Heart left ventricle (tissue), 13 donors: ENCODE measurements around the gene CCL17.

Experiments
- POLR2A ChIP-seq, 2 donors: fragments of 450-650 bp; IDR thresholded peaks; one replicate each; pipeline ENCODE4 v1.6.1; 2017; ENCODE audit warnings: antibody characterized with exemption in 2 of 2, mild to moderate bottlenecking in 2 of 2, moderate library complexity in 2 of 2
- TF ChIP-seq, protein P1 (sequence below), 12 donors: fragments of 200-600 bp; sonication (generic) in 4 of 12; IDR thresholded peaks; one replicate each; pipeline versions ENCODE4 v1.5.0 to v1.8.0; 2018 to 2022; ENCODE audit warnings: antibody characterized with exemption in 12 of 12, mild to moderate bottlenecking in 5 of 12
- donor health status: ischemic (EF 13 %, LVEDD 7.1; RV severe dilation, severe dysfunction).
- donor health status: DM: no; HTN: yes; CAD: no.
- donor health status: DM: no; HTN: no; CAD: no.
- donor health status: ischemic (EF 25% LVEDD 6.9; RV normal size, moderate dysfunction).
- donor health status: ischemic (EF 25% LVEDD 5.7; RV mildly dilated, moderate dysfunction).
- donor health status: ischemic (EF 35%, LVEDD 5.7; RV mildly dilated, moderate dysfunction).
- donor health status: nonischemic (EF 11% LVEDD 7.7; RV severe dilation, severe dysfunction).
- donor health status: DM: yes; HTN: yes; CAD: no.
- donor health status: PGD.
- donor health status: ischemic (EF 29% LVEDD 5.4; RV normal size, mild dysfunction).
- donor health status: nonischemic (EF 23%, LVEDD 6.1; RV moderate dilation, normal function).

DNA sequence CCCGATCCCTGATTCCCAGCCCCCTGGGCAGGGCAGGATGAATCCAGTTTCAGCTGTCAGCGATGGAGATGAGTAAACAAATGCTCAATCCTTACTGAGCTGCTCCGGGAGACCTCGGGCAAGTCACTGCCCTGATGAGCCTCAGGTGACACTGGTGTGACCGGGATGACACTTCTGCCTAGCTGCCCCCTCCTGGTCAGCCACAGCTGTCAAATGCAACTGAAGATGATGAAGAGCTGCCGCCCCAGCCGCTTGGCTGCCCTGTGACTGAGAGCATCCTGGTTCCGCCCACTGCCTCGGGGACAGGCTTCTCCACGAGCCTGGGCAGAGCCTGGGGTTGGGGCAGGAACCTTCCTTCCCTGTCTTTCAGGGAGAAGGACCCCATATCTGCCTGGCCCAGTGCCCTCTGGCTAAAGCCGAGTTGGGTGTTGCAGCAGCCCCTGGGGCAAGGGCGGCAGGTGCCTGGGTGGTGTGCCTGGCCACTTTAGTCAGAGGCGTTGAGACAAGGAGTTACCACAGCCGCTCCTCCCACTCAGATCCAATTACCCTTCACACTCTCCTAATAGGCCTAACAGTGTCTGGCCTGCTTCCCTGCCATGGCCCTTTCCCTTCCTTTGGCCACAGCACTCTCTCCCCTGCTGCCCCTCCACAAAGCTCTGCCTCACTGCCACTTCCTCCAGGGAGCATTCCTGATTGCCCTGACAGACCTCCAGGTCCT lies 5.5 kb downstream of the CCL17 start:
- TF ChIP-seq, protein P1, sequence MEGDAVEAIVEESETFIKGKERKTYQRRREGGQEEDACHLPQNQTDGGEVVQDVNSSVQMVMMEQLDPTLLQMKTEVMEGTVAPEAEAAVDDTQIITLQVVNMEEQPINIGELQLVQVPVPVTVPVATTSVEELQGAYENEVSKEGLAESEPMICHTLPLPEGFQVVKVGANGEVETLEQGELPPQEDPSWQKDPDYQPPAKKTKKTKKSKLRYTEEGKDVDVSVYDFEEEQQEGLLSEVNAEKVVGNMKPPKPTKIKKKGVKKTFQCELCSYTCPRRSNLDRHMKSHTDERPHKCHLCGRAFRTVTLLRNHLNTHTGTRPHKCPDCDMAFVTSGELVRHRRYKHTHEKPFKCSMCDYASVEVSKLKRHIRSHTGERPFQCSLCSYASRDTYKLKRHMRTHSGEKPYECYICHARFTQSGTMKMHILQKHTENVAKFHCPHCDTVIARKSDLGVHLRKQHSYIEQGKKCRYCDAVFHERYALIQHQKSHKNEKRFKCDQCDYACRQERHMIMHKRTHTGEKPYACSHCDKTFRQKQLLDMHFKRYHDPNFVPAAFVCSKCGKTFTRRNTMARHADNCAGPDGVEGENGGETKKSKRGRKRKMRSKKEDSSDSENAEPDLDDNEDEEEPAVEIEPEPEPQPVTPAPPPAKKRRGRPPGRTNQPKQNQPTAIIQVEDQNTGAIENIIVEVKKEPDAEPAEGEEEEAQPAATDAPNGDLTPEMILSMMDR (IDR thresholded peaks at IDR 0.05), result peak in 1 of 12 donors; percentile 8
- TF ChIP-seq POLR2A (IDR thresholded peaks at IDR 0.05), result no peak
